Heart right ventricle (tissue), 16 donors: ENCODE results near the gene HPGDS. TPM values are rescaled to one million over a fixed set of nuclear protein-coding genes. Genes with fewer than 3 reads are reported as not detected.

ENCODE experiments used
- ATAC-seq, 8 donors: fragments of 200-7000 bp; cut with Tn5 transposase; one replicate each; pipeline ENCODE4 v1.9.1; 2020; ENCODE audit warnings: mild to moderate bottlenecking in 8 of 8, moderate library complexity in 8 of 8, moderate number of reproducible peaks in 1 of 8
- DNase-seq, 2 donors: peaks; one replicate each; pipeline ENCODE4 v3.0.0-alpha.2; 2020
- H3K27ac ChIP-seq, 10 donors: fragments of 200-600 bp; sonication (generic) in 2 of 10; one replicate each; pipeline versions ENCODE4 v1.5.0 to v1.8.0; 2020 to 2022; ENCODE audit warnings: mild to moderate bottlenecking in 3 of 10
- H3K27me3 ChIP-seq, 7 donors: fragments of 200-600 bp; one replicate each; pipeline ENCODE4 v1.8.0; 2021 to 2022; ENCODE audit warnings: mild to moderate bottlenecking in 2 of 7
- H3K36me3 ChIP-seq, 9 donors: fragments of 200-600 bp; sonication (generic) in 1 of 9; one replicate each; pipeline versions ENCODE4 v1.5.0 to v1.8.0; 2020 to 2022; ENCODE audit warnings: mild to moderate bottlenecking in 2 of 9
- H3K4me1 ChIP-seq, 9 donors: fragments of 200-600 bp; sonication (generic) in 1 of 9; one replicate each; pipeline versions ENCODE4 v1.5.0 to v1.8.0; 2020 to 2022; ENCODE audit warnings: mild to moderate bottlenecking in 4 of 9
- H3K4me3 ChIP-seq, 10 donors: fragments of 200-600 bp; sonication (generic) in 2 of 10; one replicate each; pipeline versions ENCODE4 v1.5.0 to v1.8.0; 2020 to 2022; ENCODE audit warnings: mild to moderate bottlenecking in 7 of 10, moderate library complexity in 2 of 10
- H3K9me3 ChIP-seq, 11 donors: fragments of 200-600 bp in 10 of 11; sonication (generic) in 2 of 11; one replicate each; pipeline versions ENCODE4 v1.5.0 to v1.8.0; 2013 to 2022; ENCODE audit warnings: mild to moderate bottlenecking in 2 of 11, control low read depth in 1 of 11, moderate library complexity in 1 of 11
- WGBS, 2 donors: extraction: QIAGEN DNeasy Blood & Tissue Kit; methylation state at CpG; one replicate each; pipeline ENCODE4 v1.1.7; 2013; ENCODE audit warnings: inconsistent platforms in 1 of 2; 5-methylcytosine and 5-hydroxymethylcytosine counted together
- intact Hi-C, 10 donors: fragments of 100-400 bp; cut with DNase I; formaldehyde crosslinking; loops; one replicate each; pipeline versions ENCODE4 v1.11.1 to v1.14.2; 2022
- polyA plus RNA-seq, 2 donors: library from polyadenylated mRNA; stranded (reverse); fragments of 200-250 nt; gene quantifications; one replicate each; pipeline ENCODE4 v1.2.3, GENCODE V29; 2013
- total RNA-seq, 10 donors: library from RNA; stranded (reverse); fragmentation: NEBNext Ultra II Directional in 3 of 10; extraction: Animal tissue kit (Norgen Biotek cat#: 25700) in 3 of 10; gene quantifications; one replicate each; pipeline versions ENCODE4 v1.2.1 to v1.2.4, GENCODE V29; 2021 to 2023
- TF ChIP-seq, protein P1 (sequence below), 9 donors: fragments of 200-600 bp; sonication (generic) in 2 of 9; IDR thresholded peaks; one replicate each; pipeline versions ENCODE4 v1.5.0 to v1.8.0; 2021 to 2022; ENCODE audit warnings: antibody characterized with exemption in 9 of 9, mild to moderate bottlenecking in 5 of 9, moderate library complexity in 1 of 9
- donor health status: Arrhythmogenic right ventricular cardiomyopathy.
- donor health status: ischemic (EF 13 %, LVEDD 7.1; RV severe dilation, severe dysfunction).
- donor health status: healthy with polysubstance abuse.
- donor health status: DM: no; HTN: yes; CAD: no.
- donor health status: DM: no; HTN: no; CAD: no.
- donor health status: ischemic (EF 25% LVEDD 6.9; RV normal size, moderate dysfunction).
- donor health status: ischemic (EF 25% LVEDD 5.7; RV mildly dilated, moderate dysfunction).
- donor health status: healthy.
- donor health status: DM: yes; HTN: yes; CAD: no.
- donor health status: Ischemic cardiomyopathy.
- donor health status: ischemic (EF 35%, LVEDD 5.7; RV mildly dilated, moderate dysfunction).
- donor health status: nonischemic (EF 11% LVEDD 7.7; RV severe dilation, severe dysfunction).
- donor health status: DM: yes; HTN: yes; CAD: no.
- donor health status: PGD.
- donor health status: ischemic (EF 29% LVEDD 5.4; RV normal size, mild dysfunction).
- donor health status: nonischemic (EF 23%, LVEDD 6.1; RV moderate dilation, normal function).

Gene HPGDS
- total and polyA plus RNA-seq, 12 donors, result 0.13 to 3.0 (median 1.0) TPM

DNA sequence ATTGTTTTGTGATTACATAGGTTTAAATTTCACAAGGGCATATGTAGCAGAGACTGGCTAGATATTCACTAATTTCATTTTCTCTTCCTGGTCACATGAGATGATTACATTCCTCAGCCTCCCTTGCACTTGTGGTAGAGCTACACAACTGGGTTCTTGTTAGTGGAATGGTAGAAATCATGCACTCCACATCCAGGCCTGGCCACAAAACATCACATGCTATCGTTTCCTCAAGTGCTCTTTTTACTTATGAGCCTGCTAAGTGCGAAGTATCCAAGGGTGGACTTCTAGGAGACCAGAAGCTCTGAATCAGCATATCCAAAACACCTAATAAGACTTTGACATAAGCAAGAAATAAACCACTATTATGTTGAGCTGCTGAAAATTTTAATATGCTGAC lies 26.4 kb upstream of the HPGDS start:
- H3K9me3 ChIP-seq, result peaks cover 0 to 17% (median 0%) of the 10 kb centered on the region in 11 donors
- WGBS, 2 donors, result 87 to 96% methylated on average over 2 of the region's 2 CpGs
- DNase-seq (no peak), ATAC-seq (no peak)
- TF ChIP-seq, protein P1, sequence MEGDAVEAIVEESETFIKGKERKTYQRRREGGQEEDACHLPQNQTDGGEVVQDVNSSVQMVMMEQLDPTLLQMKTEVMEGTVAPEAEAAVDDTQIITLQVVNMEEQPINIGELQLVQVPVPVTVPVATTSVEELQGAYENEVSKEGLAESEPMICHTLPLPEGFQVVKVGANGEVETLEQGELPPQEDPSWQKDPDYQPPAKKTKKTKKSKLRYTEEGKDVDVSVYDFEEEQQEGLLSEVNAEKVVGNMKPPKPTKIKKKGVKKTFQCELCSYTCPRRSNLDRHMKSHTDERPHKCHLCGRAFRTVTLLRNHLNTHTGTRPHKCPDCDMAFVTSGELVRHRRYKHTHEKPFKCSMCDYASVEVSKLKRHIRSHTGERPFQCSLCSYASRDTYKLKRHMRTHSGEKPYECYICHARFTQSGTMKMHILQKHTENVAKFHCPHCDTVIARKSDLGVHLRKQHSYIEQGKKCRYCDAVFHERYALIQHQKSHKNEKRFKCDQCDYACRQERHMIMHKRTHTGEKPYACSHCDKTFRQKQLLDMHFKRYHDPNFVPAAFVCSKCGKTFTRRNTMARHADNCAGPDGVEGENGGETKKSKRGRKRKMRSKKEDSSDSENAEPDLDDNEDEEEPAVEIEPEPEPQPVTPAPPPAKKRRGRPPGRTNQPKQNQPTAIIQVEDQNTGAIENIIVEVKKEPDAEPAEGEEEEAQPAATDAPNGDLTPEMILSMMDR (IDR thresholded peaks at IDR 0.05), result no peak
- intact Hi-C loops, result no loop called here
- H3K4me1 ChIP-seq, result no peaks in the 10 kb centered on the region
- no peak overlapping the region for H3K27ac ChIP-seq
- no peaks in the 10 kb centered on the region for H3K36me3 ChIP-seq
- H3K4me3 ChIP-seq, result no peak overlapping the region
- no peaks in the 10 kb centered on the region for H3K27me3 ChIP-seq

DNA sequence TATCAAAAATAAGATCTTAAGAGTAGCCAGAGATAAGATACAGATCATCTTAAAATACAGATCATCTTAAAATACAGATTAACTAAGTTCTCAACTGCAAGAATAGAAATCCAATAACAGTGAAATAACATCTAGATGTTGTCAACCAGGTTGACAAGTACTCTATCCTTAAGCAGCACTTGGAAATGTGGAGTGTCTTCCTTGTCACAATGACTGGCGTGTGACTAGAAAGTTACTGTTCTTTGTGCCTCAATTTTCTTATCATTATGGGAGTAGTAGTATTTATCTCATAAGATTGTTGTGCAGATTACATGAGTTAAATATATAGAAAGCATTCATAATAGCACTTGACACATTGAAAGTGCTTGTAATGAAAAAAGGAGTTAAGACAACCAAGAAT lies 25.8 kb upstream of the HPGDS start:
- peaks cover 0 to 17% (median 0%) of the 10 kb centered on the region in 11 donors for H3K9me3 ChIP-seq
- TF ChIP-seq, protein P1 (IDR thresholded peaks at IDR 0.05), result no peak
- H3K36me3 ChIP-seq, result no peaks in the 10 kb centered on the region
- 94 to 95% methylated on average over 1 of the region's 1 CpG for WGBS, 2 donors
- ATAC-seq, result no peak
- no peak for DNase-seq
- no peak overlapping the region for H3K27ac ChIP-seq
- H3K4me1 ChIP-seq, result no peaks in the 10 kb centered on the region
- no peak overlapping the region for H3K4me3 ChIP-seq
- intact Hi-C loops, result no loop called here
- H3K27me3 ChIP-seq, result no peaks in the 10 kb centered on the region

DNA sequence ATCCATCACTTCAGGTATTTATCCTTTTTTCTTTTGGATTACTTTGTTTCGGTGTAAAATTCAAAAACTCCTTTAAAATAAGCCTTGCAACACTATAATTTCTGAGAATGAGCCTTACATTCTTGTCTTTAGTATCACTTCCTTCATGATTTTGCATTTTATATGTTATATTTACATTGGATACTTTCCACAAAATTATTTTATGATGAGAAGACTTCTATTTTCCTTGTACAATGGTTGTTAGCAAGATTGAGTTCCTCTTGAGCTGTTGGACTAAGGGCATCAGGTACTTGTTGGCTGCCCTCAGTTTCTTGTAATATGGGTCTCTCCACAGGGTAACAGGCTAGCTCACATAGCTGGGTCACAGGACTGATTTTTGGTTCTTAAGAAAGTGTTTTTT lies 22.7 kb upstream of the HPGDS start:
- DNase-seq (no peak), ATAC-seq (no peak)
- H3K4me3 ChIP-seq, result no peak overlapping the region
- no peaks in the 10 kb centered on the region for H3K4me1 ChIP-seq
- peaks cover 0 to 17% (median 0%) of the 10 kb centered on the region in 11 donors for H3K9me3 ChIP-seq
- no peaks in the 10 kb centered on the region for H3K36me3 ChIP-seq
- H3K27me3 ChIP-seq, result no peaks in the 10 kb centered on the region
- WGBS, 2 donors, result 83 to 88% methylated on average over 1 of the region's 1 CpG
- intact Hi-C loops, result no loop called here
- H3K27ac ChIP-seq, result no peak overlapping the region
- TF ChIP-seq, protein P1 (IDR thresholded peaks at IDR 0.05), result no peak

DNA sequence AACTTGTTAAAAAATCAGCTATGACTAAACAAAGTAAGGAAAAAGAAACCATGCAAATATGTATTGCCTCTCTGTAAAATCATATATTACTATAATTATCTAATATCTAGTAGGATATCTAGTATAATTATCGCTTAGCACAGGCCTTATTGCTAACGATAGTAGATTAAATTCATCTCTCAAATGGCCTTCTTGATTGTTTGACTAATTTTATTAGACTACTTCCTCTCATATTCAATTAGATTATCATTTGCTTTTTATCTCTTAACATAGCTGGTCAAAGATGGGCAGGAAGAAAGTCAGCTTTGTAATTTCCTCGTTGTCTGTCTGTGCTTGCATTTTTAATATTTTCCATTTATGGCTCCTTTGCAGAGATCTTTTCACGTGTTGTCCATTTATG lies 21.9 kb upstream of the HPGDS start:
- TF ChIP-seq, protein P1 (IDR thresholded peaks at IDR 0.05), result no peak
- DNase-seq, result no peak
- Histone ChIP-seq H3K27ac (no peak overlapping the region), H3K27me3 (no peaks in the 10 kb centered on the region), H3K9me3 (peaks cover 0 to 17% (median 0%) of the 10 kb centered on the region in 11 donors), H3K36me3 (no peaks in the 10 kb centered on the region), H3K4me3 (no peak overlapping the region), H3K4me1 (no peaks in the 10 kb centered on the region)
- intact Hi-C loops, result no loop called here
- 65 to 73% methylated on average over 4 of the region's 4 CpGs for WGBS, 2 donors
- no peak for ATAC-seq
